NCI-H2107 treated with DMSO at 0.1 percent for 48 hours (cell line): Measurements from ENCODE around the gene ZCCHC2.
A peak's percentile ranks its signal among the peaks of the same experiment; 100 is the strongest.

Experiments
- DNase-seq: peaks from one replicate; lab custom pipeline; 2025; ENCODE audit not compliant: unreplicated experiment; lab: John Stamatoyannopoulos, UW

Gene ZCCHC2

GRCh38 chr18:62522504-62523254 is at the start of gene ZCCHC2:
TSS of gene ZCCHC2 (plus strand) at chr18:62523025. CDS start at chr18:62523425, 400 bp downstream.
- peak; percentile 92 for DNase-seq

GRCh38 chr18:62479574-62479973 is 43.3 kb upstream of the ZCCHC2 start:
- DNase-seq, result no peak

GRCh38 chr18:62480927-62481326 is 41.9 kb upstream of the ZCCHC2 start:
- DNase-seq, result no peak

GRCh38 chr18:62484941-62485340 is 37.9 kb upstream of the ZCCHC2 start:
- no peak for DNase-seq

- no peak for DNase-seq
These were observed 37.1 kb upstream of the ZCCHC2 start for GRCh38 chr18:62485684-62486083.

- DNase-seq, result peak; percentile 69
These were observed 36.4 kb upstream of the ZCCHC2 start for GRCh38 chr18:62486290-62486964.

GRCh38 chr18:62487161-62487560 is 35.7 kb upstream of the ZCCHC2 start:
- DNase-seq, result no peak

GRCh38 chr18:62490967-62491695 is 31.7 kb upstream of the ZCCHC2 start:
- no peak for DNase-seq

- DNase-seq, result no peak
These were observed 29.6 kb upstream of the ZCCHC2 start for GRCh38 chr18:62493033-62493862.

GRCh38 chr18:62494764-62495163 is 28.1 kb upstream of the ZCCHC2 start:
- no peak for DNase-seq

GRCh38 chr18:62496262-62496661 is 26.6 kb upstream of the ZCCHC2 start:
- no peak for DNase-seq

GRCh38 chr18:62497190-62497772 is 25.5 kb upstream of the ZCCHC2 start:
- no peak for DNase-seq

GRCh38 chr18:62498616-62499262 is 24.1 kb upstream of the ZCCHC2 start:
- no peak for DNase-seq

- no peak for DNase-seq
These were observed 23.6 kb upstream of the ZCCHC2 start for GRCh38 chr18:62499263-62499650.

GRCh38 chr18:62500174-62500573 is 22.7 kb upstream of the ZCCHC2 start:
- DNase-seq, result no peak

- DNase-seq, result no peak
These were observed 21.7 kb upstream of the ZCCHC2 start for GRCh38 chr18:62500966-62501591.

- DNase-seq, result no peak
These were observed 16.9 kb upstream of the ZCCHC2 start for GRCh38 chr18:62505669-62506494.

- DNase-seq, result no peak
These were observed 16.2 kb upstream of the ZCCHC2 start for GRCh38 chr18:62506495-62507143.
